H4 (cell line): ENCODE measurements around the gene TMEM50B. TPM values are rescaled to one million over a fixed set of nuclear protein-coding genes. Genes with fewer than 3 reads are reported as not detected.
A peak's percentile ranks its signal among the peaks of the same experiment; 100 is the strongest.
"Not testable (repeated sequence)": the region's sequence is repeated elsewhere in the genome, so short reads cannot be mapped to it uniquely, and the experiment has no call there.

Experiments
- DNase-seq: peaks from one replicate; pipeline ENCODE4 v3.0.0-alpha.2; 2015; ENCODE audit warnings: low spot score
- total RNA-seq: library from RNA; depleted of rRNA; stranded (reverse); fragments of >200 nt; shearing (Covaris generic); gene quantifications from 2 replicates; pipeline ENCODE4 v1.2.3, GENCODE V29; 2014; rRNA removed

The TMEM50B gene
- total RNA-seq, result 28.3 and 29.6 TPM in 2 replicates

- DNase-seq, result peak; percentile 90
These were observed at the start of gene TMEM50B for GRCh38 chr21:33479679-33480480. Gene TMEM50B, minus strand, starts transcription at chr21:33479974. Its CDS starts 11,089 bp downstream, at chr21:33468885.

DNA sequence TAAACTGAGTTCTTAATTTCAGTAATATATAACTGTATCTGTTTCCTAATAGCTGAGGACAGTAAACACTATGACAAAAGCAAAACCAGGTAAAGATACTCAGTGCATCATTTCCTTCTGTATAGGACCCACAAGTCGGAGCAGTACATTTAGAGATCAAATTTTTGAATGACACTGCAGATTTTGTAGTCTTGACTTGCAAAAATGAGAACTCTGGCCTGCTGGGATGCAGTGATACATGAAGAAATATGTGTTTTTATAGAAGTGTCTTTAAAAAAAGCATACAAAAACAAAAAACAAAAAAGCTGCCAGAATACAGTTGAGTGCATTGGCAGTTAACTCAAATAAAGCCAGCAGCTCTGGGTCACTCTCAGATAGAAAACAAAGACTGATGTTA lies 43.2 kb upstream of the TMEM50B start:
- no peak for DNase-seq

DNA sequence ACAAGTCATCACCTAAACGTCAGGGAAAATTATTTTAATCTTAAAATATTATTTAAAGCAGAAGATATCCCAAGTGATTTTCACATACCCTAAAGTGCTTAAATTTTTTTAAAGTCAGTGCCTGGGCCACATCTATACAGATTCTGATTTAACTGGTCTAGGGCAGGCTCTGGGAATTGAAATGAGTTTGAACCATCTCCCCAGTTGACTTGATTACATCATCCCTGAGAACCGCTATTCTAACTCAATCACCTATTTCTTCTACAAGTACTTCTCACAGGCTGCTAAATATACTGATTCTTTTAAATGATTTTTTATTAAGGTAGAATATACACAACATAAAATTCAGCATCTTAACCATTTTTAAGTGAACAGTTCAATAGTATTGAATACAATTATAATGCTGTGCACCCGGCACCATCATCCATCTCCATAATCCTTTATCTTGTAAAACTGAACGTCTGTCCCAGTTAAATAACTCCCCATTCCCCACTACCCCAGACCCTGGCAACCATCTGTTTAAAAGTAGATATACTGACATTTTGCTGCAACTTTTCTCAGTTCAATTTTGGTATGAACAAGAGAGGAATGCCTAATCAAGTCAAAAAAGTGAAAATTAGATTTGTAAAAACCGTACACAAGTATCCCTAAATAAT lies 42.7 kb upstream of the TMEM50B start:
- no peak for DNase-seq

DNA sequence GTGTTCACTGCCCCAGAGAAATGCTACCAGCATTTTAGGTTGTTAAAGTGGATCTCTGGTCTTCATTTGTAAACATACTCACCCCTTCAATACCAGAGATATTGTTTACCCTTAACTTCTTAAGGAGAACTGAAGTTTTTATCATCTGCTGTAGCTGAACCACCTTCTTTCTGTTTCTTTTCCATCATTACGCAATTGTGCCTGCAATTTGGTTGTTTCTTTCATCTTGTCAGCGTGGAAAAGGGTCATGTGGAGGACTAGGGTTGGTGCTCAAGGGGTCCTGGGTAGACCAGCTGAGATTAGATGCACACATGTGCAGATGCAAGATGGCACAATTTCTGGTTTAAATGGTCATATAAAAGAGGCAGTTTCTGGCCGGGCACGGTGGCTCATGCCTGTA lies 39.1 kb upstream of the TMEM50B start:
- DNase-seq, result no peak

DNA sequence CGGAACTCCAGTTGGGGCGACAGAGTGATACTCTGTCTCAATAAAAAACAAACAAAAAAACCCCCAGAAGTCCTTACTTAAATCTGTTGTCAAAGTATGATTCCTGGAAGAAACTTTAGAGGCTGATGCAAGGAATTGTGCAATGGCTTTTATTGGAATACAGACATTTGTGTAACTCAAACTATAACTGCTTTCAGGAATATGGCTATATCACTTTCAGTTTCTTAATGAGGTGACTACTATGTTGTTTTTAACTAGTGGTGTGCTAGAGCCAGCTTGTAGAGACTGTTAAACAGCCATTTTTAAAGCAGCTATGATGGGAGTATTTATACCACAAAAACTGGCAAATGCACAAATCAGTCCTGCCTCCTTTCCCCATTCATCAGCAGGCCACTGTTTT lies 34.5 kb upstream of the TMEM50B start:
- no peak for DNase-seq

- no peak for DNase-seq
These were observed 32.7 kb upstream of the TMEM50B start for GRCh38 chr21:33512481-33512880.

GRCh38 chr21:33511639-33512038 lies 31.9 kb upstream of the TMEM50B start:
- no peak for DNase-seq

- DNase-seq, result no peak
These were observed 31.1 kb upstream of the TMEM50B start for GRCh38 chr21:33510826-33511225.

- not testable (repeated sequence) for DNase-seq
These were observed 27.2 kb upstream of the TMEM50B start for GRCh38 chr21:33507003-33507402.

GRCh38 chr21:33505833-33506232 lies 26.1 kb upstream of the TMEM50B start:
- no peak for DNase-seq

DNA sequence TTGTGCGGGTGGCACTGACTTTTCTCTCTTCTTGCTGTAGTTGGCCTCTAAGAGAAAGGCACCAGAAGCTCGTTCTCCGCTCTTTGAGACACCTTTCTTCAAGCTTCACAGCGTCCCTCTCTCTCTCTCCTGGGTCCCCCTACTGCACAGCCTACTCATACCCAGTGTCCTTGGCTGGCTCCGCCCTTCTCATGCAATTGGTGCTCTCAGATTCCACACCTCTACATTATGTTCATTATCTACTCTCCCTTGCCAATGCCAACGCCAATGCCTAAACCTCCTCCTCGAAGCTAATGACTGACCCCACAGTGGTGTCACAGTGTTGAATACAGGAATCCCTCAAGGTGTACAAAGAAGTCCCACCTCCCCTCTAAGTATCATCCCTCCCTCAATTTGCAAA lies 16.6 kb upstream of the TMEM50B start:
- DNase-seq, result no peak

DNA sequence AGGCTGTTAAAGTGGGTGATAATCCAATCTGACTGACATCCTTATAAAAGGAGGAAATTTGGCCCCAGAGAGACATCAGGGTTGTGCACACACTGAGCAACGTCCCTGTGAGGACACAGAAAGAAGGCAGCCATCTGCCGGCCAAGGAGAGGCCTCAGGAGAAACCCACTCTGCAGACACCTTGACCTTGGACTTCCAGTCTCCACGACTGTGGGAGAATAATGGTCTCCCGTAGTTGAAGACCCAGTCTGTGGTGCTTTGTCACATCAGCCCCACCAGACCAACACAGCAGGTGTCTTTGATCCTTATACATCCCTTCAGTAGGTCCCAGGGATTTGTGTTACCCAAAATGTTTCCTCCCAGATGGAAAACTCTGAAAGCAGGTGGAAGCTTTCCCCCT lies 16.0 kb upstream of the TMEM50B start:
- no peak for DNase-seq

- no peak for DNase-seq
These were observed 14.0 kb upstream of the TMEM50B start for GRCh38 chr21:33493756-33494155.

GRCh38 chr21:33492571-33492970 lies 12.8 kb upstream of the TMEM50B start:
- DNase-seq, result no peak

DNA sequence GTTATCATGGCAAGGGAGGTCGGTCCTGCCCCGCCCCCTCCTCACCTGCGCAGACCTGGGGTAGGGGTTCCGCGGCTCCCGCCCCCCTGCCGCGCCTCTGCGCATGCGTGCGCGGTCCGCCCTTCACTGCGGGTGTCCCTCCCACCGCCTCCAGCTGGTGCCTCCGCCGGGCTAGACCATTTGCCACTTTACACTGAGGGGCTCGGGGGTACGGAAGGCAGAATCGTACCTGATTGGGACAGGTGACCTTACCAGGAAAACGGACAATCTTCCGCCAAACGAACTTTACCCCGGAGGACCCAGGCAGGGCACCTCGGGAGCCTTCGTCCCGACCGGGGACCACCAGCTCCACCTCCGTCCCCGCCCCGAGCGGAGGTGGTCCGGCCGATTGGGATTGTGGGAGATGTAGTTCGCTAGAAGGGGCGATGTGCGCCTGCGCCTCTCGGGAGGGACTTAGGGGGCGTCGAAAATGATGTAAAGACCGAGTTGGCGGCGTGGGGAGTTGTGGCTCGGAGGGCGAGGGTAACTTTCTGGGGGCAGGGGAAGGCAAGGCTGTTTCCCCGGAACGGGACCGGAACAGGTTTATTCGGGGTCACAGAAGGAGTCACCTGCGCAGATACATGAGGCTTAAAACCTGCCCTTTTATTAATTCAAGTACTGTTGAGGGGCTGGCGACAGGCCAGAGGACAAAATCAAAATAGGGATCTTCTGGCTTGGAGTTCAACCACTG lies 11.8 kb upstream of the TMEM50B start, which contains the start of gene DNAJC28:
Gene DNAJC28, minus strand, starts transcription at position 344 of the 730 bp plus-strand sequence. CDS start 2,323 bp downstream, outside the sequence.
- DNase-seq, result peak; percentile 90

DNA sequence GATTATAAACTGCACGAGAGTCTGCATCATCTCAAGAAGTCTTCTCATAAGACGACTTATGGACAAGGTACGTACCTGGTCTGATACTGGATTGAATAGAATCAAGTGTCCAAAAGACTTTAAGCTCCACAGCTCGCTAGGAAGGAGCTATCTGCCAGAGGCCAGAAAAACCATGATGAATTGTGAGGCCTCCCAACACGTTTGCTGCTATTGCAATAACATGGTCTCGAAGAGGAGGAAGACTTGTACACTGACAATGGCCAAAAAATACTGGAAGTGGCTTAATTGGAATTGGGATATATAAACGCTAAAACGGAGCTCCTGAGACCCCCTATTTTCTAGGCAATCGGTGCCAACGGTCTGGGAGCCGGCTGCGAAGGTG lies 11.2 kb upstream of the TMEM50B start:
- DNase-seq, result no peak

GRCh38 chr21:33488936-33489335 lies 9.2 kb upstream of the TMEM50B start:
- DNase-seq, result no peak

DNA sequence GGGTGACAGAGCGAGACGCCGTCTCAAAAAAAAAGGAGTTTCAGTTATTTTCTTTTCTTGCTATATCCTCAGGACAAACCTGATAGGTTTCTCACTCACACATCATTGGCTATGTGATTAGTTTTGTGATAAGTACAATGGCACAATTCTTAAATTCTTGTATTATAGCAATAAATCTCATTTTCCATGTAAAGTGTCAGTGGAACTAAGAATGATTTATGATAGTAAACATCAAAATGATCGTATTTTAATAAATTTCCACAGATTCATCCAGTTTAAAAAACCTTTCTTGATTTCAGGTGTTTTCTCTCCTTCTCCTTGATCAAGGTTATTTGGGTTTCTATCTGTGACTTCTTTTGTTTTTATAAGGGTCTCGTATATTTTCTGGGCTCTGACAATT lies 8.2 kb upstream of the TMEM50B start:
- DNase-seq, result no peak

DNA sequence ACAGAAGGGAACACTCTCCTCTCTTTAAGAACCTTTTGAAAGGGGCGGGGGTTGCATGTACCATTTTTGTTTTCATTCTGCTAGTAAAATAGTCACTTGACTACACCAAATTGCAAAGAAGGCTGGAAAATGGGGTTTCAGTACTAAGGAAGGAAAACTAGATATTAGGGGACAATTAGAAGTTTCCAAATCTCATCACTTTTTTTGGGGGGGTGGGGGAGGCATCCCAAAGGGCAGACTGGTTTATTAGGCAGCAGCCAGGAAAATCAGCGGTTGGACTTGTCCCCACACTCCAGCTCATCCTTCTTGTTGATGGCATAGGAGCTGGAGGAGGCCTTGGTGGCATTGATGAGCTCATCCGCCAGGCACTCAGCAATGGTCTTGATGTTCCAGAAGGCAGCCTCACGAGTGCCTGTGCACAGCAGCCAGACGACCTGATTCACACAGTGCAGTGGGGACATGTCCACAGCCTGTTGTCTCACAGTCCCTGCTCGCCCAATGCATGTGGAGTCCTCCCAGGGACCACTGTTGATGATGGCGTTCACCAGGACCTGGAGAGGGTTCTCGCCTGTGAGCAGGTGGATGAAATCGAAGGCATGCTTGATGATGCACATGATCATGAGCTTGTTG lies 1.7 kb upstream of the TMEM50B start:
- no peak for DNase-seq

GRCh38 chr21:33480481-33481103 lies 818 bp upstream of the TMEM50B start:
- no peak for DNase-seq

- no peak for DNase-seq
These were observed 667 bp downstream of the TMEM50B start for GRCh38 chr21:33478935-33479678.
